Measurements from ENCODE around the gene VEGFD. TPM values are rescaled to one million over a fixed set of nuclear protein-coding genes. Genes with fewer than 3 reads are reported as not detected.
"Not testable (repeated sequence)": the region's sequence is repeated elsewhere in the genome, so short reads cannot be mapped to it uniquely, and the experiment has no call there.

Gene VEGFD
- total and polyA plus RNA-seq, 9 of the 15 experiments (the other 6 are each of a cell fraction or from before 2014, with no cell fraction given), result 0.03 TPM; not detected in 8

DNA sequence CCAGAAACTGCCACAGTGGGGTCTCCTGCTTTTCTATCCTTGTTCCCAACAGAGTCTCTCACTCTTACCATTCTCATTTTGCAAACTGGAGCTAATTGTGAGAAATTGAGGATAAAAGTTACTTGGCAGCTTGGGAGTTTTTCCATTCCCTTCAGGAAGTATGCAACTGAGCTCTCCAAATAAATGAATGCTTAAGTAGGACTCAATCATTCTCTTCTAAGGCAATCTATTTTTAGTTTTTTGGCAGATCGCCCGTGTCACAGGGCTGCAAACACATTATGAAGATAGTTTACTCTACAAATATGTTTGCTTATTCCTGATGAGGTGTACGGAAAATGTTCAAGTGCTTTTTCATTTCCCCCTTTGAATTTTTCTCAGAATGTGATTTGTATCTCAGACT lies 74.1 kb downstream of the VEGFD start:
- WGBS (ENCODE audit: insufficient coverage, low coverage, missing lambda C conversion rate), result 0% methylated on average over 3 of the region's 3 CpGs
- Histone ChIP-seq H3K36me3 (ENCODE audit: control insufficient read depth, insufficient read depth, low read length) (no peaks in the 10 kb centered on the region), H3K4me2 (ENCODE audit: insufficient read depth, low read length) (no peak overlapping the region)

DNA sequence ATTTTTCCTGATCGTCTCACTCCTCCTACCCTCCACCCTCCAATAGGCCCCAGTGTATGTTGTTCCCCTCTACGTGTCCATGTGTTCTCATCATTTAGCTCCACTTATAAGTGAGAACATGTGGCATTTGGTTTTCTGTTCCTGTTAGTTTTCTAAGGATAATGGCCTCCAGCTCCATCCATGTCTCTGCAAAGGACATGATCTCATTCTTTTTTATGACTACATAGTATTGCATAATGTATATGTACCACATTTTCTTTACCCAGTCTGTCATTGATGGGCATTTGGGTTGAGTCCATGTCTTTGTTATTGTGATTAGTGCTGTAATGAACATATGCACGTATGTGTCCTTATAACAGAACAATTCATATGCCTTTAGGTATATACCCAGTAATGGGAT lies 78.3 kb downstream of the VEGFD start:
- H3K4me3 ChIP-seq; in situ Hi-C loops (cut with MboI); H3K4me2 ChIP-seq (ENCODE audit: insufficient read depth, low read length); H3K27ac ChIP-seq (ENCODE audit: extremely low read depth, low read depth, low read length); POLR2A ChIA-PET; CTCF ChIA-PET (ENCODE audit: low intra/inter-chr PET ratio); H3K9ac ChIP-seq (ENCODE audit: insufficient read depth in 1 of 2, low read depth in 2 of 2, low read length in 2 of 2); H4K20me1 ChIP-seq (replicated peaks; ENCODE audit: control insufficient read depth, insufficient read depth, low read length); H3K79me2 ChIP-seq (ENCODE audit: control insufficient read depth, insufficient read depth, low read length); DNase-seq (ENCODE audit: extremely low read depth in 1 of 4, low spot score in 3 of 4); H2AFZ ChIP-seq (ENCODE audit: low read depth, low read length); FAIRE-seq; intact Hi-C loops (cut with micrococcal nuclease); ATAC-seq; H3K4me1 ChIP-seq (replicated peaks in 1 of 2; ENCODE audit: control insufficient read depth in 2 of 2, insufficient read depth in 2 of 2, low read length in 2 of 2); H3K36me3 ChIP-seq (ENCODE audit: control insufficient read depth, insufficient read depth, low read length); H3K9me3 ChIP-seq (replicated peaks; ENCODE audit: control insufficient read depth, insufficient read depth, low read depth, low read length); H3K27me3 ChIP-seq (ENCODE audit: control insufficient read depth in 2 of 2, insufficient read depth in 2 of 2, low read length in 2 of 2); H3K9me1 ChIP-seq (ENCODE audit: control insufficient read depth, insufficient read depth, low read length); BruUV-seq (replicated peaks): not testable (repeated sequence)
- WGBS (ENCODE audit: insufficient coverage, low coverage, missing lambda C conversion rate), result 0% methylated on average over 3 of the region's 3 CpGs
- peak; percentile 24; the same call in 1 of the 2 replicates for TF ChIP-seq CEBPG (CRISPR knock-in tag; IDR thresholded peaks at IDR 0.05)
- peak in 1 of 2 experiments; percentile 38; a peak in 1 of 4 replicates for TF ChIP-seq CEBPG (tag; conservative IDR thresholded peaks at IDR 0.05 in 1 of 2, IDR thresholded peaks at IDR 0.05 in 1 of 2)
- peak; percentile 45; the same call in 1 of the 2 replicates for TF ChIP-seq CEBPB (tag; IDR thresholded peaks at IDR 0.05)

More for the DNA sequence above, 74.1 kb downstream of the VEGFD start:
- Histone ChIP-seq H4K20me1 (replicated peaks; ENCODE audit: control insufficient read depth, insufficient read depth, low read length) (no peaks in the 10 kb centered on the region), H3K4me1 (replicated peaks in 1 of 2; ENCODE audit: control insufficient read depth in 2 of 2, insufficient read depth in 2 of 2, low read length in 2 of 2) (no peaks in the 10 kb centered on the region), H2AFZ (ENCODE audit: low read depth, low read length) (no peak overlapping the region), H3K9me3 (replicated peaks; ENCODE audit: control insufficient read depth, insufficient read depth, low read depth, low read length) (no peaks in the 10 kb centered on the region), H3K9me1 (ENCODE audit: control insufficient read depth, insufficient read depth, low read length) (no peaks in the 10 kb centered on the region), H3K27me3 (ENCODE audit: control insufficient read depth in 2 of 2, insufficient read depth in 2 of 2, low read length in 2 of 2) (peaks cover 0 to 4% of the 10 kb centered on the region in 2 experiments; a peak in 1 of 5 replicates), H3K9ac (ENCODE audit: insufficient read depth in 1 of 2, low read depth in 2 of 2, low read length in 2 of 2) (no peak overlapping the region), H3K27ac (ENCODE audit: extremely low read depth, low read depth, low read length) (no peak overlapping the region), H3K4me3 (no peak overlapping the region), H3K79me2 (ENCODE audit: control insufficient read depth, insufficient read depth, low read length) (no peaks in the 10 kb centered on the region)
- ChIA-PET CTCF (ENCODE audit: low intra/inter-chr PET ratio) (no interaction called here), POLR2A (no interaction called here)
- FAIRE-seq (no peak), DNase-seq (ENCODE audit: extremely low read depth in 1 of 4, low spot score in 3 of 4) (peak in 1 of 4 experiments; percentile 20), ATAC-seq (no peak)
- no TSS peak for BruUV-seq (replicated peaks)
- intact Hi-C loops (cut with micrococcal nuclease) (no loop called here), in situ Hi-C loops (cut with MboI) (no loop called here)
- TF ChIP-seq MEF2A (IDR thresholded peaks at IDR 0.05; ENCODE audit: control insufficient read depth, low read depth, low read length), result peak; percentile 36; the same call in 1 of the 2 replicates
- TF ChIP-seq, protein P1, sequence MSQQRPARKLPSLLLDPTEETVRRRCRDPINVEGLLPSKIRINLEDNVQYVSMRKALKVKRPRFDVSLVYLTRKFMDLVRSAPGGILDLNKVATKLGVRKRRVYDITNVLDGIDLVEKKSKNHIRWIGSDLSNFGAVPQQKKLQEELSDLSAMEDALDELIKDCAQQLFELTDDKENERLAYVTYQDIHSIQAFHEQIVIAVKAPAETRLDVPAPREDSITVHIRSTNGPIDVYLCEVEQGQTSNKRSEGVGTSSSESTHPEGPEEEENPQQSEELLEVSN (IDR thresholded peaks at IDR 0.05; ENCODE audit: borderline replicate concordance in 1 of 2, extremely low read depth in 1 of 2, insufficient read depth in 1 of 2, insufficient read length in 1 of 2, low read depth in 1 of 2, low read length in 1 of 2, poor library complexity in 1 of 2, severe bottlenecking in 1 of 2), result no peak
- TF ChIP-seq MEF2D (tag; conservative IDR thresholded peaks at IDR 0.05; ENCODE audit: low read depth), result peak; percentile 64
